ENCODE results near the gene MAK.

- TF ChIP-seq, protein P1, sequence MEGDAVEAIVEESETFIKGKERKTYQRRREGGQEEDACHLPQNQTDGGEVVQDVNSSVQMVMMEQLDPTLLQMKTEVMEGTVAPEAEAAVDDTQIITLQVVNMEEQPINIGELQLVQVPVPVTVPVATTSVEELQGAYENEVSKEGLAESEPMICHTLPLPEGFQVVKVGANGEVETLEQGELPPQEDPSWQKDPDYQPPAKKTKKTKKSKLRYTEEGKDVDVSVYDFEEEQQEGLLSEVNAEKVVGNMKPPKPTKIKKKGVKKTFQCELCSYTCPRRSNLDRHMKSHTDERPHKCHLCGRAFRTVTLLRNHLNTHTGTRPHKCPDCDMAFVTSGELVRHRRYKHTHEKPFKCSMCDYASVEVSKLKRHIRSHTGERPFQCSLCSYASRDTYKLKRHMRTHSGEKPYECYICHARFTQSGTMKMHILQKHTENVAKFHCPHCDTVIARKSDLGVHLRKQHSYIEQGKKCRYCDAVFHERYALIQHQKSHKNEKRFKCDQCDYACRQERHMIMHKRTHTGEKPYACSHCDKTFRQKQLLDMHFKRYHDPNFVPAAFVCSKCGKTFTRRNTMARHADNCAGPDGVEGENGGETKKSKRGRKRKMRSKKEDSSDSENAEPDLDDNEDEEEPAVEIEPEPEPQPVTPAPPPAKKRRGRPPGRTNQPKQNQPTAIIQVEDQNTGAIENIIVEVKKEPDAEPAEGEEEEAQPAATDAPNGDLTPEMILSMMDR (IDR thresholded peaks at IDR 0.05; ENCODE audit: borderline replicate concordance, extremely low read depth, low read length, poor library complexity, severe bottlenecking), result no peak
- no peak for TF ChIP-seq EZH2 (IDR thresholded peaks at IDR 0.05; ENCODE audit: borderline replicate concordance, low read depth, low read length, severe bottlenecking)
Measured at GRCh38 chr6:10746915-10747250, 91.5 kb downstream of the MAK start.

All from DND-41 (cell line).